Natural killer cell treated with Interleukin-12 subunit alpha and Interleukin-12 subunit beta and Interleukin-15 and Interleukin-18, amount 100 ng/mL, for 72 hours (primary cell): ENCODE data around the gene TNFRSF11A. TPM values are rescaled to one million over a fixed set of nuclear protein-coding genes. Genes with fewer than 3 reads are reported as not detected.

Experiments used
- ATAC-seq, 2 donors: fragments of 150-1000 bp; cut with Tn5 transposase in 1 of 2; sonication (Bioruptor Pico), chemical (Tn5 transposase) in 1 of 2; 2 replicates each; pipeline ENCODE4 v1.10.0; 2021
- DNase-seq: peaks from one replicate; pipeline ENCODE4 v3.0.0; 2022; ENCODE audit warnings: low spot score
- H3K27ac Mint-ChIP-seq, 2 donors: 1 replicate in 1 of 2; 2 replicates in 1 of 2; pipeline ENCODE4 v1.8.0; 2022; ENCODE audit warnings: mixed read lengths in 2 of 2, mild to moderate bottlenecking in 1 of 2, moderate library complexity in 1 of 2
- H3K27me3 Mint-ChIP-seq, 2 donors: 1 replicate in 1 of 2; 2 replicates in 1 of 2; pipeline ENCODE4 v1.8.0; 2022; ENCODE audit warnings: mixed read lengths in 2 of 2
- H3K36me3 Mint-ChIP-seq: one replicate; pipeline ENCODE4 v1.8.0; 2022; ENCODE audit warnings: mixed read lengths
- H3K4me1 Mint-ChIP-seq, 2 donors: 1 replicate in 1 of 2; 2 replicates in 1 of 2; pipeline ENCODE4 v1.8.0; 2022; ENCODE audit warnings: low read depth in 2 of 2, mixed read lengths in 2 of 2, mild to moderate bottlenecking in 1 of 2
- H3K4me3 Mint-ChIP-seq: one replicate; pipeline ENCODE4 v1.8.0; 2022; ENCODE audit warnings: mixed read lengths
- H3K9me3 Mint-ChIP-seq: 2 replicates; pipeline ENCODE4 v1.8.0; 2022; ENCODE audit warnings: mixed read lengths
- total RNA-seq, 2 donors: library from RNA; stranded (reverse); gene quantifications; one replicate each; pipeline ENCODE4 v1.2.3, GENCODE V29; 2022

Gene TNFRSF11A
- 10 to 100 TPM in 1 of 2 donors, 1 to 10 TPM in 1; 5.9 to 15.0 TPM for total RNA-seq

GRCh38 chr18:62324917-62325805 lies at the start of gene TNFRSF11A:
TSS of gene TNFRSF11A (plus strand) at chr18:62325310. CDS start at chr18:62325353, 43 bp downstream.
- Mint-ChIP-seq H3K27me3 (peaks cover 50 to 68% of the 10 kb centered on the region in 2 donors), H3K9me3 (no peaks in the 10 kb centered on the region), H3K4me1 (peaks cover 32 to 38% of the 10 kb centered on the region in 2 donors), H3K27ac (no peak within 1 kb of the TSS), H3K4me3 (peak within 1 kb of the TSS; percentile 95), H3K36me3 (no peaks in the 10 kb centered on the region)
- DNase-seq (no peak), ATAC-seq (peak; percentile 78 to 89)

DNA sequence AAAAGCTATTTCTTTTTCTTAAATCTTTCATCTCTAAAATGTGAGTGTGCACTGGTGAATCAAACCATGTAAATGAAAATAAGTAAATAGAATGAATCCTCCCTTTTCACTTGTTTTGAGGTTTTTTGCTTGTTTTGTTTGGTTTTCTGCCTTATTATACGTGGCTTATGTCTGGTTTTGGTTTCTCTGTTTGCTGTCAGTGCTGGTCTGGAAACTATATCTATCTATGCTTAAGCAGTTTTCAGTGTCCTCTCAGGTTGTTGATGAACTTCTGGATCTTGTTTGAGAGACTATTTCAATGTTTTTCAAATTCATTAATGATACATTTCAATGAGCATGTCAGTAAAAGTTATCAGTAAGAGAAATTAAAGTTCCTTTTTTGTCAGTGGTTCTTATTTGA lies 48.1 kb upstream of the TNFRSF11A start:
- Mint-ChIP-seq H3K27ac (no peak overlapping the region), H3K9me3 (no peaks in the 10 kb centered on the region), H3K4me3 (no peak overlapping the region), H3K4me1 (peaks cover 9 to 20% of the 10 kb centered on the region in 2 donors), H3K27me3 (no peaks in the 10 kb centered on the region), H3K36me3 (peaks cover 12% of the 10 kb centered on the region)
- ATAC-seq (no peak), DNase-seq (no peak)

- Mint-ChIP-seq H3K27me3 (no peaks in the 10 kb centered on the region), H3K4me1 (peaks cover 13 to 20% of the 10 kb centered on the region in 2 donors), H3K36me3 (peaks cover 20% of the 10 kb centered on the region), H3K4me3 (no peak overlapping the region), H3K27ac (no peak overlapping the region), H3K9me3 (no peaks in the 10 kb centered on the region)
- no peak for ATAC-seq
- DNase-seq, result no peak
Measured at GRCh38 chr18:62279561-62279960, 45.5 kb upstream of the TNFRSF11A start.

DNA sequence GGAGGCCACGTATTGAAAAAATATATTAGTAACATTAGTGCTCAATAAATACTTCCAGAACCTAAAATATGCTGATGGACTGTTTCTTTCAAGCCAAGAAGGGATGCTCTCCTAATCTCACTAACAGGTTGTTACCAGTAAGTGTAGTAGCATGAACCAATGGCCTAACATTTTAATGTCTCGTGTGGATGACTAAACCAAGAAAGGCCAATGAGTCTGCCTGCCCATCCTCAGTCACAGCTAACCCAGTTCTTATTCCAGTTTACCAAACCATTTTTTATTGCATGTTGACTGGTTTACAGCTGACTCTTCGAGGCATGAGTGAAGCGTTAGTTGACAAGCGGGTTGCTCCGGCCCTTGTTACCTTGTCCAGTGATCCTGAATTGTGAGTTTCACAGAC lies 45.1 kb upstream of the TNFRSF11A start:
- Mint-ChIP-seq H3K27me3 (no peaks in the 10 kb centered on the region), H3K4me3 (no peak overlapping the region), H3K9me3 (no peaks in the 10 kb centered on the region), H3K36me3 (peaks cover 20% of the 10 kb centered on the region), H3K4me1 (peaks cover 13 to 20% of the 10 kb centered on the region in 2 donors), H3K27ac (peak overlapping the region in 1 of 2 donors; percentile 46)
- no peak for DNase-seq
- ATAC-seq, result no peak

GRCh38 chr18:62280786-62281185 lies 44.3 kb upstream of the TNFRSF11A start:
- ATAC-seq (peak; percentile 31 to 52), DNase-seq (no peak)
- Mint-ChIP-seq H3K36me3 (peaks cover 27% of the 10 kb centered on the region), H3K27me3 (no peaks in the 10 kb centered on the region), H3K4me1 (peaks cover 13 to 20% of the 10 kb centered on the region in 2 donors), H3K4me3 (peak overlapping the region; percentile 48), H3K27ac (peak overlapping the region; percentile 46 to 69), H3K9me3 (no peaks in the 10 kb centered on the region)

- H3K4me1 Mint-ChIP-seq, result peaks cover 13 to 20% of the 10 kb centered on the region in 2 donors
- H3K27me3 Mint-ChIP-seq, result no peaks in the 10 kb centered on the region
- peak overlapping the region; percentile 48 for H3K4me3 Mint-ChIP-seq
- DNase-seq (no peak), ATAC-seq (peak in 1 of 2 donors; percentile 49)
- H3K9me3 Mint-ChIP-seq, result no peaks in the 10 kb centered on the region
- peak overlapping the region; percentile 46 to 69 for H3K27ac Mint-ChIP-seq
- H3K36me3 Mint-ChIP-seq, result peaks cover 27% of the 10 kb centered on the region
Measured at GRCh38 chr18:62281684-62282083, 43.4 kb upstream of the TNFRSF11A start.

- Mint-ChIP-seq H3K36me3 (peaks cover 27% of the 10 kb centered on the region), H3K4me1 (peaks cover 10 to 16% of the 10 kb centered on the region in 2 donors), H3K27me3 (no peaks in the 10 kb centered on the region), H3K4me3 (peak overlapping the region; percentile 30), H3K27ac (peak overlapping the region in 1 of 2 donors; percentile 46), H3K9me3 (no peaks in the 10 kb centered on the region)
- no peak for DNase-seq
- peak in 1 of 2 donors; percentile 36 for ATAC-seq
Measured at GRCh38 chr18:62282188-62282629, 42.9 kb upstream of the TNFRSF11A start.

- ATAC-seq, result no peak
- no peak for DNase-seq
- no peak overlapping the region for H3K27ac Mint-ChIP-seq
- no peaks in the 10 kb centered on the region for H3K9me3 Mint-ChIP-seq
- peaks cover 35% of the 10 kb centered on the region for H3K36me3 Mint-ChIP-seq
- peaks cover 17 to 25% of the 10 kb centered on the region in 2 donors for H3K4me1 Mint-ChIP-seq
- H3K27me3 Mint-ChIP-seq, result no peaks in the 10 kb centered on the region
- H3K4me3 Mint-ChIP-seq, result no peak overlapping the region
Measured at GRCh38 chr18:62284637-62285036, 40.5 kb upstream of the TNFRSF11A start.

DNA sequence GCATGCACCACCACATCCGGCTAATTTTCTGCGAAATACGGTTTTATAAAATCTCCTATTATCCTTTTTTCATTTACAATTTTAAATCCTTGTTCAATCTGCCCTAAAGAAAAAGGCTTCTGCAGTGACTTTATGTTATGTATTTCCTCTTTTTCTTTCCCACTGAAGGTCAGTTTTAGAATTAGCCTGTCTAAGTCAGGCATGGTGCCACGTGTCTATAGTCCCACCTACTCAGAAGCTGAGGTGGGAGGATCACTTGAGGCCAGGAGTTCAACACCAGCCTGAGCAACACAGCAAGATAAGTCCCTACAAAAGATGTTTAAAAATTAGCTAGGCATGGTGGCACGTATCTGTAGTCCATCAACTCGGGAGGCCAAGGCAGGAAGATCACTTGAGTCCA lies 39.8 kb upstream of the TNFRSF11A start:
- DNase-seq, result no peak
- Mint-ChIP-seq H3K4me1 (peaks cover 17 to 23% of the 10 kb centered on the region in 2 donors), H3K27ac (peak overlapping the region; percentile 47 to 51), H3K27me3 (no peaks in the 10 kb centered on the region), H3K4me3 (no peak overlapping the region), H3K9me3 (no peaks in the 10 kb centered on the region), H3K36me3 (peaks cover 33% of the 10 kb centered on the region)
- no peak for ATAC-seq

GRCh38 chr18:62287781-62288664 lies 37.1 kb upstream of the TNFRSF11A start:
- peaks cover 25% of the 10 kb centered on the region for H3K36me3 Mint-ChIP-seq
- no peaks in the 10 kb centered on the region for H3K27me3 Mint-ChIP-seq
- no peak for ATAC-seq
- peak overlapping the region in 1 of 2 donors; percentile 5 for H3K27ac Mint-ChIP-seq
- H3K9me3 Mint-ChIP-seq, result no peaks in the 10 kb centered on the region
- peaks cover 7 to 14% of the 10 kb centered on the region in 2 donors for H3K4me1 Mint-ChIP-seq
- no peak overlapping the region for H3K4me3 Mint-ChIP-seq
- DNase-seq, result no peak

GRCh38 chr18:62288665-62289008 lies 36.5 kb upstream of the TNFRSF11A start:
- H3K27me3 Mint-ChIP-seq, result no peaks in the 10 kb centered on the region

DNA sequence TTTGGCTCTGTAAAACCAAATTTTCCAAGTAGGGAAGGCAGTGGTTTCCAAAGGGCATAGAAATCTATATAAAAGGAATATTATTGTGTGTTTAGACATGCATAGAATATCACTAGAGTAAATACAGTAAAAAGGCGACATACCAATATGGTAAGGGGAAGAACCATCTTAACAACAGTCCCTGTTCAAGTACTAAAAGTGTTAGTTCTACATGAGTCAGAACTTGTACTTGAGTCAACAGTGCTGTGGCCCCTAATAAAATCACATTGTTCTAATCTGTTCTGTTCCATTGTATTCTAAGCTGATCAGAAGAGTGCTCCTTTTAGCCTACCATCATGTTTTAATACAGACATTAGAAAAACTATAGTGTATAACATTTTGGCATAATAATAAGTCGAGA lies 36.1 kb upstream of the TNFRSF11A start:
- no peak overlapping the region for H3K27ac Mint-ChIP-seq
- no peak overlapping the region for H3K4me3 Mint-ChIP-seq
- H3K36me3 Mint-ChIP-seq, result peaks cover 18% of the 10 kb centered on the region
- no peaks in the 10 kb centered on the region for H3K27me3 Mint-ChIP-seq
- peak; percentile 57 to 77 for ATAC-seq
- DNase-seq, result no peak
- peaks cover 7 to 14% of the 10 kb centered on the region in 2 donors for H3K4me1 Mint-ChIP-seq
- H3K9me3 Mint-ChIP-seq, result no peaks in the 10 kb centered on the region

More at GRCh38 chr18:62288665-62289008, 36.5 kb upstream of the TNFRSF11A start:
- H3K36me3 Mint-ChIP-seq, result peaks cover 19% of the 10 kb centered on the region
- no peak for ATAC-seq
- peaks cover 7 to 14% of the 10 kb centered on the region in 2 donors for H3K4me1 Mint-ChIP-seq
- no peaks in the 10 kb centered on the region for H3K9me3 Mint-ChIP-seq
- no peak overlapping the region for H3K27ac Mint-ChIP-seq
- no peak for DNase-seq
- no peak overlapping the region for H3K4me3 Mint-ChIP-seq

DNA sequence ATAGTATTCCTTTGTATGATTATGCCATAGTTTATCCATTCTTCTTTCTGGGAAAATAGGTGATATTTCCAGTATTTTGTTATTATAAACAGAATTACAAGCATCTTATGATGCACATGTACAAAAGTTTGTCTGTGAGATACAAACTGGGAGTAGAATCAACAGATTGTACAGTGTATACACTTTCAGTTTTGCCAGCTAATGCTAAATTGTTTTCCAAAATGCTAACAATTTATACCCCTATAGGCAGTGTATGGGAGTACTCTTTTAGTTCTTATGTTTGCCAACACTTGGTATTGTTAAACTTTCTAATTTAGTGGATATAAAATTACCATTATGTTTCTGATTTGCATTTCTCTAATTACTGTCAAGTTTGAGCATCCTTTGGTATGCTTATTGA lies 31.0 kb upstream of the TNFRSF11A start:
- Mint-ChIP-seq H3K4me1 (peaks cover 3 to 12% of the 10 kb centered on the region in 2 donors), H3K36me3 (peaks cover 10% of the 10 kb centered on the region), H3K4me3 (no peak overlapping the region), H3K27me3 (no peaks in the 10 kb centered on the region), H3K27ac (no peak overlapping the region), H3K9me3 (no peaks in the 10 kb centered on the region)
- no peak for DNase-seq
- no peak for ATAC-seq
